ENCODE measurements around the gene TMEM138.

The TMEM138 gene

DNA sequence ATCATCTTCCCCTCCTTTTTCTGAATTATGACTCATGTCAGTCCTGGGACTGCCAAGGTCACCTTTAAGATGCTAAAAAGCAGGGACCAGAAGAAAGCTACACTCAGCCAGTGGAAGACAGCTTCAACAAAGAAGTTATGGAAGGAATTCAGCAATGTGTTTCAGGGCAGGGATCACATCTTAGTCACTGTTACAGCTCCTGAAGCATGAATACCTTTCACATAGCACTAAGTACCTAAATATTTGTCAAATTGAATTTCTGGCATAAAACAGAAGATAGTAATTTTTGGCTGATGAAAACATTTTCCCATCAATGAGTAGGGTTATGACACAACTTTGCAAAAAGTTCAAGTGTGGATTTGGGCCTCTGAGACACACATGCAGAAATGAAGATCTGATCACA is 34.5 kb upstream of the TMEM138 start:
- H3K4me1 ChIP-seq (ENCODE audit: low read length): peaks cover 8% of the 10 kb centered on the region; the same call in 1 of the 2 replicates
- H3K4me3 ChIP-seq (ENCODE audit: low read length): no peak overlapping the region
- peaks cover 76% of the 10 kb centered on the region for H3K79me2 ChIP-seq (ENCODE audit: low read length)
- H2AFZ ChIP-seq (ENCODE audit: low read length): no peak overlapping the region
- no peaks in the 10 kb centered on the region for H3F3A ChIP-seq (ENCODE audit: insufficient read depth, low read length)
- no peaks in the 10 kb centered on the region for H3K9me3 ChIP-seq (replicated peaks; ENCODE audit: insufficient read depth, low read length)
- 0 out of 2 replicates have a peak, but pooled peaks cover 11% of the 10 kb centered on the region for H4K20me1 ChIP-seq (ENCODE audit: insufficient read depth, low read length)
- no peak overlapping the region for H3K4me2 ChIP-seq (ENCODE audit: low read depth, low read length)
- no peaks in the 10 kb centered on the region for H3K27me3 ChIP-seq (replicated peaks; ENCODE audit: insufficient read depth, low read length)
- no peak for DNase-seq
- no peak for TF ChIP-seq EZH2phosphoT487 (IDR thresholded peaks at IDR 0.05; ENCODE audit: low read length)
- TF ChIP-seq, protein P1, sequence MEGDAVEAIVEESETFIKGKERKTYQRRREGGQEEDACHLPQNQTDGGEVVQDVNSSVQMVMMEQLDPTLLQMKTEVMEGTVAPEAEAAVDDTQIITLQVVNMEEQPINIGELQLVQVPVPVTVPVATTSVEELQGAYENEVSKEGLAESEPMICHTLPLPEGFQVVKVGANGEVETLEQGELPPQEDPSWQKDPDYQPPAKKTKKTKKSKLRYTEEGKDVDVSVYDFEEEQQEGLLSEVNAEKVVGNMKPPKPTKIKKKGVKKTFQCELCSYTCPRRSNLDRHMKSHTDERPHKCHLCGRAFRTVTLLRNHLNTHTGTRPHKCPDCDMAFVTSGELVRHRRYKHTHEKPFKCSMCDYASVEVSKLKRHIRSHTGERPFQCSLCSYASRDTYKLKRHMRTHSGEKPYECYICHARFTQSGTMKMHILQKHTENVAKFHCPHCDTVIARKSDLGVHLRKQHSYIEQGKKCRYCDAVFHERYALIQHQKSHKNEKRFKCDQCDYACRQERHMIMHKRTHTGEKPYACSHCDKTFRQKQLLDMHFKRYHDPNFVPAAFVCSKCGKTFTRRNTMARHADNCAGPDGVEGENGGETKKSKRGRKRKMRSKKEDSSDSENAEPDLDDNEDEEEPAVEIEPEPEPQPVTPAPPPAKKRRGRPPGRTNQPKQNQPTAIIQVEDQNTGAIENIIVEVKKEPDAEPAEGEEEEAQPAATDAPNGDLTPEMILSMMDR (IDR thresholded peaks at IDR 0.05; ENCODE audit: low read length): no peak
- TF ChIP-seq EZH2 (optimal IDR thresholded peaks at IDR 0.05; ENCODE audit: low read depth, low read length): no peak
- H3K9me2 ChIP-seq (replicated peaks; ENCODE audit: insufficient read depth, low read length): no peaks in the 10 kb centered on the region
- H3K36me3 ChIP-seq (replicated peaks; ENCODE audit: insufficient read depth, low read length): peaks cover 20% of the 10 kb centered on the region; the same call in 1 of the 2 replicates
- H3K9ac ChIP-seq (ENCODE audit: low read length): no peak overlapping the region
- no peak overlapping the region for H3K27ac ChIP-seq (ENCODE audit: low read length)

DNA sequence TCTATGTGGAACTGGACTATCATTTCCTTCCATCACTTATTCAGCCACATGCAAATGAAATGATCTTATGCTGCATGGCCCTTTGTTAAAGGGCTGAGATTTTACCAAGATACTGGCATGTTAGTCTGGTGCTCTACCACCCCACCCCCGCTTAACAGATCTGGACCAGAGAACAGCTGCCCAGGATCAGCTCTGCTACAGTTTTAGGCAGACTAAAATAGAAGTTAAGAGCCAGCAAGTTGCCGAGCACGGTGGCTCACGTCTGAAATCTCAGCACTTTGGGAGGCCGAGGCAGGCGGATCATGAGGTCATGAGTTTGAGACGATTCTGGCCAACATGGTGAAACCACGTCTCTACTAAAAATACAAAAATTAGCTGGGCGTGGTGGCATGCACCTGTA is 33.8 kb upstream of the TMEM138 start:
- no peak overlapping the region for H2AFZ ChIP-seq (ENCODE audit: low read length)
- H3K9me2 ChIP-seq (replicated peaks; ENCODE audit: insufficient read depth, low read length): no peaks in the 10 kb centered on the region
- no peaks in the 10 kb centered on the region for H3F3A ChIP-seq (ENCODE audit: insufficient read depth, low read length)
- H3K4me3 ChIP-seq (ENCODE audit: low read length): no peak overlapping the region
- peaks cover 19% of the 10 kb centered on the region; the same call in 1 of the 2 replicates for H3K36me3 ChIP-seq (replicated peaks; ENCODE audit: insufficient read depth, low read length)
- no peaks in the 10 kb centered on the region for H3K27me3 ChIP-seq (replicated peaks; ENCODE audit: insufficient read depth, low read length)
- peaks cover 8% of the 10 kb centered on the region; the same call in 1 of the 2 replicates for H3K4me1 ChIP-seq (ENCODE audit: low read length)
- no peak overlapping the region for H3K27ac ChIP-seq (ENCODE audit: low read length)
- no peak for DNase-seq
- no peaks in the 10 kb centered on the region for H3K9me3 ChIP-seq (replicated peaks; ENCODE audit: insufficient read depth, low read length)
- 0 out of 2 replicates have a peak, but pooled peaks cover 11% of the 10 kb centered on the region for H4K20me1 ChIP-seq (ENCODE audit: insufficient read depth, low read length)
- H3K79me2 ChIP-seq (ENCODE audit: low read length): peaks cover 81% of the 10 kb centered on the region
- TF ChIP-seq EZH2 (optimal IDR thresholded peaks at IDR 0.05; ENCODE audit: low read depth, low read length) (no peak), EZH2phosphoT487 (IDR thresholded peaks at IDR 0.05; ENCODE audit: low read length) (no peak)
- TF ChIP-seq, protein P1 (IDR thresholded peaks at IDR 0.05; ENCODE audit: low read length): no peak
- H3K9ac ChIP-seq (ENCODE audit: low read length): no peak overlapping the region
- H3K4me2 ChIP-seq (ENCODE audit: low read depth, low read length): no peak overlapping the region

DNA sequence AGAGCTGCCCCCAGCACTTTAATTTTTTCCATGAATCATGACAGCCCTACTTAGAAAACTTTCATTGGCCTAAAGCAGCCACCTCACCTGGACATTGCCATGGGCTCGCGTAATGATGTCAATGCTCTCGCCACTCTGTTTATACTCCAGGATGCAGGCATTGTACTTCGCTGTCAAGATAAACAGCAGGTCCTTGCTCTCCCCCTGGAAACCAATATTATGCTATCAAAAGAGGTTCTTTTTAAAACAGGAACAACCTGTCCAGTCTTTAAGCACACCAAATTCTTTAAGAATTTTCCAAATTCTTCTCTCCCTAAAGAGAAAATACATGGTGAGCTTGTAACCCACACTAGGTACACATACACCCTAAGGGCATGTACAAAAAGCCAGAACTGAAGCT is 32.3 kb upstream of the TMEM138 start:
- H3K79me2 ChIP-seq (ENCODE audit: low read length): peaks cover 86% of the 10 kb centered on the region
- H3K36me3 ChIP-seq (replicated peaks; ENCODE audit: insufficient read depth, low read length): peaks cover 13% of the 10 kb centered on the region; the same call in 1 of the 2 replicates
- H3K9me3 ChIP-seq (replicated peaks; ENCODE audit: insufficient read depth, low read length): no peaks in the 10 kb centered on the region
- H3K9ac ChIP-seq (ENCODE audit: low read length): no peak overlapping the region
- no peaks in the 10 kb centered on the region for H3K27me3 ChIP-seq (replicated peaks; ENCODE audit: insufficient read depth, low read length)
- peaks cover 13% of the 10 kb centered on the region for H3K4me1 ChIP-seq (ENCODE audit: low read length)
- H3K27ac ChIP-seq (ENCODE audit: low read length): no peak overlapping the region
- H3K4me2 ChIP-seq (ENCODE audit: low read depth, low read length): no peak overlapping the region
- no peak for DNase-seq
- H3K9me2 ChIP-seq (replicated peaks; ENCODE audit: insufficient read depth, low read length): no peaks in the 10 kb centered on the region
- H4K20me1 ChIP-seq (ENCODE audit: insufficient read depth, low read length): 0 out of 2 replicates have a peak, but pooled peaks cover 11% of the 10 kb centered on the region
- no peak overlapping the region for H3K4me3 ChIP-seq (ENCODE audit: low read length)
- no peak for TF ChIP-seq EZH2phosphoT487 (IDR thresholded peaks at IDR 0.05; ENCODE audit: low read length)
- TF ChIP-seq EZH2 (optimal IDR thresholded peaks at IDR 0.05; ENCODE audit: low read depth, low read length): no peak
- TF ChIP-seq, protein P1 (IDR thresholded peaks at IDR 0.05; ENCODE audit: low read length): no peak
- no peak overlapping the region for H2AFZ ChIP-seq (ENCODE audit: low read length)
- H3F3A ChIP-seq (ENCODE audit: insufficient read depth, low read length): no peaks in the 10 kb centered on the region
